ENCODE measurements around the gene DPP6.

DNA sequence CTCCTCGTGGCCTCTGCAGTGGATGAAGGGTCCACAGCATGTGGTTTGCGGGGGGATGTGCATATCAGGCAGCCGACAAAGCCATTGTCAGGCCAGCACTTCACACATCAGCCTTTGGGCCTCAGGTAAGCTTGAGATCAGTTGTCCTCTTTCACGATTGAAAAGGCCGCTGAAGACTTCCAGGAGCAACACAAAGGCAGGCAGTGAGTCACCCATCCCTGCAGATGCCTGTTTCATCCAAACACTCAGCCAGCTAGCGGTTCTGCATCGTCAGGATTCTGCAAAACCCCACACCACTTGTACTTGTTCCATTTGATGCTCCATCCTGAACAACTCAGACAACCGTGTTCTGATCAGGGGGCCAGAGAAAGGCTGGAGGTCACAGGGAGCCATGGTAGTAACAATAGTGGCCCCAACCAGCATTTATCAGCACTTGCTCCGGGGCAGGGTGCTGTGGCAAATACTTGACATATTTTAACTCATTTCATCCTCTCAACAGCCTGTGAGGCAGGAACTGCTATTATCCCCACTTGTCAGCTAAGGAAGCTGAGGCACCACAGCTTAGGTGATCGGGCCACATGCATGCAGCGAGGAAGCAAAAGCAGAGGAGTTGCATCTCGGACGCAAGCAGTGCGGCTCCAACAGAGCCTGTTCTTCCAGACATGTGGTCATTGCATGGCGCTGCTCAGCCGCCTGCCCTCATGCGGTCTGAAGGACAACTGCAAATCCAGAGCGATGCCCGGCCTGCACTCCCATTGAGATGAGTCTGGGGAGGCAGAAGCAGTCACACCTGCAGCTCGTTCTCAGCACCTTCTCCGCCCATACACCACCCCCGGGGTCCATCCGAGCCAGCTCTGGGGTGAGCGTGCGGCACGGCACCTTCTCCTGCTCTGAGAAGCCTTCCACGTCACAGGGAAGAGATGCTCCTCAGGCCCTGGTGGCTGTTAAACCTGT is 805.8 kb downstream of the DPP6 start:
- TF ChIP-seq SUZ12 (IDR thresholded peaks at IDR 0.05) (no peak), ARNT (IDR thresholded peaks at IDR 0.05) (no peak), FOXA1 (IDR thresholded peaks at IDR 0.05) (no peak), FOXM1 (IDR thresholded peaks at IDR 0.05; ENCODE audit: borderline replicate concordance) (no peak), LEF1 (IDR thresholded peaks at IDR 0.05; ENCODE audit: borderline replicate concordance) (no peak), HDGF (IDR thresholded peaks at IDR 0.05; ENCODE audit: borderline replicate concordance) (no peak), ZNF384 (IDR thresholded peaks at IDR 0.05) (no peak), TARDBP (IDR thresholded peaks at IDR 0.05) (no peak), FOXK2 (IDR thresholded peaks at IDR 0.05) (no peak)

Measured in HEK293T (cell line).